Trophoblast cell (in vitro differentiated cells and primary cell): ENCODE results near the gene SPON1.

ENCODE experiments used
- DNase-seq, 2 donors: peaks; one replicate each; pipeline ENCODE4 v3.0.0-alpha.2; 2016
- H2AFZ ChIP-seq: 2 replicates; pipeline ENCODE4 v1.6.1; 2013; ENCODE audit warnings: low read length, moderate library complexity, mild to moderate bottlenecking; ENCODE audit not compliant: insufficient read depth, poor library complexity
- H2AK5ac ChIP-seq: 2 replicates; pipeline ENCODE4 v1.6.1; 2013; ENCODE audit warnings: mild to moderate bottlenecking, low read length
- H2BK120ac ChIP-seq: 2 replicates; pipeline ENCODE4 v1.6.1; 2013; ENCODE audit warnings: low read length, mild to moderate bottlenecking, moderate library complexity; ENCODE audit not compliant: insufficient read depth, poor library complexity
- H2BK12ac ChIP-seq: 2 replicates; pipeline ENCODE4 v1.6.1; 2013; ENCODE audit warnings: mild to moderate bottlenecking, low read length, moderate library complexity
- H2BK5ac ChIP-seq: 2 replicates; pipeline ENCODE4 v1.6.1; 2013; ENCODE audit warnings: low read length, low read depth, moderate library complexity, mild to moderate bottlenecking; ENCODE audit not compliant: poor library complexity
- H3K14ac ChIP-seq: 2 replicates; pipeline ENCODE4 v1.6.1; 2013; ENCODE audit warnings: mild to moderate bottlenecking, low read length
- H3K18ac ChIP-seq: 2 replicates; pipeline ENCODE4 v1.6.1; 2013; ENCODE audit warnings: mild to moderate bottlenecking, low read length
- H3K23ac ChIP-seq: 2 replicates; pipeline ENCODE4 v1.6.1; 2013; ENCODE audit warnings: low read length
- H3K27ac ChIP-seq: 2 replicates; pipeline ENCODE4 v1.5.1; 2013; ENCODE audit warnings: low read depth, mild to moderate bottlenecking, inconsistent platforms, low read length, moderate library complexity
- H3K27me3 ChIP-seq: 2 replicates; pipeline ENCODE4 v1.6.1; 2013; ENCODE audit warnings: inconsistent platforms, mild to moderate bottlenecking, low read length, moderate library complexity; ENCODE audit not compliant: insufficient read depth
- H3K36me3 ChIP-seq, 2 experiments: 1 replicate in 1 of 2; 2 replicates in 1 of 2; pipeline ENCODE4 v1.6.1; 2013; ENCODE audit warnings: low read length in 2 of 2, mild to moderate bottlenecking in 2 of 2, moderate library complexity in 1 of 2; ENCODE audit not compliant: insufficient read depth in 2 of 2, control insufficient read depth in 1 of 2
- H3K4ac ChIP-seq: 2 replicates; pipeline ENCODE4 v1.6.1; 2013; ENCODE audit warnings: low read depth, mild to moderate bottlenecking, low read length, moderate library complexity
- H3K4me1 ChIP-seq, 2 experiments: 1 replicate in 1 of 2; 2 replicates in 1 of 2; pipeline ENCODE4 v1.6.1; 2013; ENCODE audit warnings: low read length in 2 of 2, mild to moderate bottlenecking in 2 of 2, moderate library complexity in 1 of 2; ENCODE audit not compliant: insufficient read depth in 2 of 2, control insufficient read depth in 1 of 2
- H3K4me2 ChIP-seq: 2 replicates; pipeline ENCODE4 v1.6.1; 2013; ENCODE audit warnings: inconsistent platforms, mild to moderate bottlenecking, low read length, moderate library complexity
- H3K4me3 ChIP-seq: 2 replicates; pipeline ENCODE4 v1.5.1; 2013; ENCODE audit warnings: mild to moderate bottlenecking, low read depth, low read length, inconsistent platforms
- H3K79me1 ChIP-seq: one replicate; pipeline ENCODE4 v1.6.1; 2013; ENCODE audit warnings: low read length
- H3K79me2 ChIP-seq: 2 replicates; pipeline ENCODE4 v1.6.1; 2013; ENCODE audit warnings: low read length, mild to moderate bottlenecking; ENCODE audit not compliant: control insufficient read depth, insufficient read depth, poor library complexity
- H3K9ac ChIP-seq: 2 replicates; pipeline ENCODE4 v1.6.1; 2013; ENCODE audit warnings: mild to moderate bottlenecking, low read length
- H3K9me3 ChIP-seq: 2 replicates; pipeline ENCODE4 v1.6.1; 2013; ENCODE audit warnings: low read depth, mild to moderate bottlenecking, control low read depth, inconsistent platforms, low read length; ENCODE audit not compliant: insufficient read depth
- H4K12ac ChIP-seq: 2 replicates; pipeline ENCODE4 v1.6.1; 2013; ENCODE audit warnings: low read depth, mild to moderate bottlenecking, low read length, moderate library complexity
- H4K8ac ChIP-seq: 2 replicates; pipeline ENCODE4 v1.6.1; 2013; ENCODE audit warnings: low read depth, mild to moderate bottlenecking, low read length, moderate library complexity
- H4K91ac ChIP-seq: one replicate; pipeline ENCODE4 v1.6.1; 2013; ENCODE audit warnings: low read depth, mild to moderate bottlenecking, low read length, moderate library complexity
- WGBS: extraction: QIAGEN DNeasy Blood & Tissue Kit; methylation state at CpG from one replicate; pipeline ENCODE4 v1.1.7; 2013; ENCODE audit warnings: missing lambda C conversion rate; ENCODE audit not compliant: insufficient read length, insufficient coverage; ENCODE audit errors: extremely low coverage; 5-methylcytosine and 5-hydroxymethylcytosine counted together

SPON1 gene

DNA sequence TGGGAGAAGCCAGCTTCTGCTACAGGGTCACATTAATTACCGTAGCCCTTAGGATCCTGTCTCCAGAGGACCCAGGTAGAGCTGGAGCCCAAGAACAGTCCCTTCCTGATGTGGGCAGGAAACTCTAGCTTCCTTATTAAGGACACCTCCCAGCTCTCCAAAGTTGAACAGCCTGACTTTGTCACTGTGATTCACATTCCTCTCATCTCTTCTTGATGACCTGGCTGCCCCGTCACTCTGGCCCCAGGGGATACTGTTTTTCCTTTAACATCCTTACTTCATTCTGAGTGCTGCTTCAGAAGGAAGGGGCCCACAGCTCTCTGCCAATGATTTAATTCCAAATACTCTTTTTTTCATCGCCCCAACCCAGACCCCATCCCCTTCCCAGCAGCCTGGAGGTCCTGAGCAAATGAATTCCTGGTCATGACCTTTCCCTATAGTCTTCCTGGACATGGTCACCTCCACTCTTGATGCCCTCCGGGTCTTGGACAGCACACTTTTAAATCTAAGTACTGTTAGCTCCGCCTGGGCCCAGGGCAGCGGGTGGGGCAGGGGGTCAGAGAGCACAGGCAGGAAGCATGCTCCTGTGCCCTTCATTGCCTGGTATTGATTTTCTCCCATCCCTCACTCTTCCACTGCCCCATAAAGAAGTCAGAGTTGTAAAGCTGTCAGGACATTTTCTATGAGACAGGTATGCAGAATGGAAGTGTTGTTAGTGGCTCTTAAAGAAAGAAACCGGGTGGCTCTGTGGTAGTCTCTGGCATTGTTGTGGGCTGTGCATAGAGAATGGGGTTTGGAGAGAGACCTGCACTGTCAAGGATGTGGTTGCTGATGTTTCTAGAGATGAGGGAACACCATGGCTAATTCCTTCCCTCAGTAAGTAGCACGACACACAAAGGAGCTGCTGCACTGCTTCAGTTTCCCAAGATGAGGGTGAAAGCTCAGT is 22.3 kb upstream of the SPON1 start:
- no CpG with 5 or more reads among the region's 8 CpGs for WGBS
- Histone ChIP-seq H2AFZ (no peak overlapping the region), H3K36me3 (no peaks in the 10 kb centered on the region)

DNA sequence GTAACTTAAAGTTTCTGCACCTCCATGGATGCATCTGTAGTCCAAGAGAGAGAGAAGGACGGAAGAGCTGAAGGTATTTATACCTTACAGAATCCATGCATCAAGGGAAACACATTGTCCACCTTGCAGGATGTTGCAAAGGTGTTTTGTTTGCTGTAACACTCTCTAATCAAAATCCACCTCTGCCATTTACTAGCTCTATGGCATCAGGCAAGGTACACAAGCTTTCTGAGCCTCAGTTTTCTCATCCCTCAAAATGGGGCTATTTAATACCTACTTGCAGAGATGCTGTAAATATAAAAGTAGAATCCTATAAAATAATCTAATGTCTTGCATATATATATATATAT is 21.6 kb upstream of the SPON1 start:
- Histone ChIP-seq H2BK120ac (no peak overlapping the region), H3K9ac (no peak overlapping the region), H3K18ac (no peak overlapping the region), H2AK5ac (no peak overlapping the region), H3K4me3 (no peak overlapping the region), H4K8ac (no peak overlapping the region), H4K12ac (no peak overlapping the region), H3K4me2 (no peak overlapping the region), H3K79me1 (peaks cover 7% of the 10 kb centered on the region), H2BK12ac (peak overlapping the region; percentile 5), H3K4me1 (peaks cover 7 to 11% of the 10 kb centered on the region in 2 experiments), H4K91ac (no peak overlapping the region), H2AFZ (no peak overlapping the region), H3K4ac (no peak overlapping the region), H3K23ac (no peak overlapping the region), H3K27ac (no peak overlapping the region), H2BK5ac (no peak overlapping the region), H3K36me3 (no peaks in the 10 kb centered on the region), H3K14ac (no peak overlapping the region), H3K79me2 (no peaks in the 10 kb centered on the region), H3K27me3 (no peaks in the 10 kb centered on the region), H3K9me3 (peaks cover 1% of the 10 kb centered on the region)
- WGBS = no CpG with 5 or more reads among the region's 1 CpG
- DNase-seq = no peak

More for the DNA sequence above, 22.3 kb upstream of the SPON1 start:
- H3K14ac ChIP-seq = no peak overlapping the region
- H4K8ac ChIP-seq = peak overlapping the region; percentile 4
- peaks cover 7% of the 10 kb centered on the region for H3K79me1 ChIP-seq
- no peak overlapping the region for H2AK5ac ChIP-seq
- no peak overlapping the region for H2BK5ac ChIP-seq
- H4K12ac ChIP-seq = no peak overlapping the region
- no peaks in the 10 kb centered on the region for H3K79me2 ChIP-seq
- H3K4me1 ChIP-seq = peaks cover 7 to 11% of the 10 kb centered on the region in 2 experiments
- H3K18ac ChIP-seq = no peak overlapping the region
- no peak overlapping the region for H3K23ac ChIP-seq
- H3K4me2 ChIP-seq = peak overlapping the region; percentile 18
- peak; percentile 91 to 94 for DNase-seq
- peak overlapping the region; percentile 23 for H2BK12ac ChIP-seq
- peak overlapping the region; percentile 24 for H2BK120ac ChIP-seq
- no peak overlapping the region for H3K4ac ChIP-seq
- H3K4me3 ChIP-seq = no peak overlapping the region
- H3K9ac ChIP-seq = no peak overlapping the region
- no peak overlapping the region for H4K91ac ChIP-seq
- peaks cover 1% of the 10 kb centered on the region for H3K9me3 ChIP-seq
- no peaks in the 10 kb centered on the region for H3K27me3 ChIP-seq
- peak overlapping the region; percentile 29 for H3K27ac ChIP-seq

DNA sequence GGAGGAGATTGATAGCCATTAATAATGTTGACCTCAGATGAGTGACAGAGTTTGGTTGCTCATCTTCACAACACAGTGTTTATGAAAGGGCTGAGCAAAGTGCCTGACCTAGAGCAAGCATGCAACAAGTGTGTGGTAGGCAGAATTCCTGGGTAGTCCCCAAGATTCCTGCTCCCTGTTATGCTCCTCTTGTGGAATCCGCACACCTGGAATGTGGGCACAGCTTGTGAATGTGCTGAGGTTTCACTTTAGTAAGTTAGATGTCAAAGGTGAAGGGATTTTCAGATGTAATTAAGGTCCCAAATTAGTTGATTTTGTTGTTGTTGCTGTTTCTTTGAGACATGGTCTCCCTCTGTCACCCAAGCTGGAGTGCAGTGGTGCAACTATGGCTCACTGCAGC is 20.7 kb upstream of the SPON1 start:
- WGBS = no CpG with 5 or more reads among the region's 1 CpG
- Histone ChIP-seq H2AFZ (no peak overlapping the region), H3K18ac (no peak overlapping the region)

DNA sequence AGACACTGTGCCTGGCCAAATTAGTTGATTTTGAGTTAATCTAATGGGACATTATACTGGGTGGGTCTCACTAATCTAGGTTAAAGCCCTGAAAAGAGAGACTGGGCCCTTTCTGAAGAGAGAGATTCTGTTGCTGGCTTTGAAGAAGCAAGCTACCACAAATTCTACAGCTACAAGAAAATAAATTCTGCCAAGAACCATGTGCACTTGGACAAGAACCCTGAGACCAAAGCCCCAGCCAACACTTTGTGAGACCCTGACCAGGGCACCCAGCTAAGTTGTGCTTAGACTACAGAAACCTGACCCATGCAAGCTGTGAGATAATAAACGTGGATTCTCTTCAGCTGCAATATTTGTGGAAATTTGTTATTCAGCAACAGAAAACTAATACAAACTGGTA is 20.1 kb upstream of the SPON1 start:
- no peak overlapping the region for H4K12ac ChIP-seq
- H4K91ac ChIP-seq = no peak overlapping the region
- no peaks in the 10 kb centered on the region for H3K36me3 ChIP-seq
- H3K27ac ChIP-seq = no peak overlapping the region
- H4K8ac ChIP-seq = no peak overlapping the region
- peaks cover 7 to 11% of the 10 kb centered on the region in 2 experiments for H3K4me1 ChIP-seq
- H3K9ac ChIP-seq = no peak overlapping the region
- no peak overlapping the region for H2BK5ac ChIP-seq
- H3K14ac ChIP-seq = no peak overlapping the region
- H2BK12ac ChIP-seq = no peak overlapping the region
- no peak overlapping the region for H3K4ac ChIP-seq
- no peak overlapping the region for H3K4me2 ChIP-seq
- peak overlapping the region; percentile 27 for H2BK120ac ChIP-seq
- H3K79me1 ChIP-seq = peaks cover 7% of the 10 kb centered on the region
- no peak for DNase-seq
- H2AK5ac ChIP-seq = no peak overlapping the region
- no peak overlapping the region for H3K4me3 ChIP-seq
- H3K79me2 ChIP-seq = no peaks in the 10 kb centered on the region
- H3K27me3 ChIP-seq = no peaks in the 10 kb centered on the region
- no peak overlapping the region for H3K23ac ChIP-seq
- H2AFZ ChIP-seq = no peak overlapping the region
- no peak overlapping the region for H3K18ac ChIP-seq
- WGBS = no CpG with 5 or more reads among the region's 1 CpG
- peaks cover 1% of the 10 kb centered on the region for H3K9me3 ChIP-seq

More for the DNA sequence above, 20.7 kb upstream of the SPON1 start:
- no peak overlapping the region for H4K8ac ChIP-seq
- H3K27me3 ChIP-seq = no peaks in the 10 kb centered on the region
- H3K4me3 ChIP-seq = no peak overlapping the region
- no peaks in the 10 kb centered on the region for H3K79me2 ChIP-seq
- no peak overlapping the region for H2BK5ac ChIP-seq
- no peak overlapping the region for H3K23ac ChIP-seq
- H2BK120ac ChIP-seq = peak overlapping the region; percentile 46
- peaks cover 7% of the 10 kb centered on the region for H3K79me1 ChIP-seq
- H3K4me1 ChIP-seq = peaks cover 7 to 11% of the 10 kb centered on the region in 2 experiments
- H3K14ac ChIP-seq = peak overlapping the region; percentile 19
- no peak for DNase-seq
- no peak overlapping the region for H4K12ac ChIP-seq
- H4K91ac ChIP-seq = no peak overlapping the region
- no peak overlapping the region for H3K27ac ChIP-seq
- no peak overlapping the region for H3K4ac ChIP-seq
- H3K4me2 ChIP-seq = no peak overlapping the region
- H2BK12ac ChIP-seq = peak overlapping the region; percentile 58
- H3K36me3 ChIP-seq = no peaks in the 10 kb centered on the region
- H3K9ac ChIP-seq = no peak overlapping the region
- peak overlapping the region; percentile 92 for H2AK5ac ChIP-seq
- peaks cover 1% of the 10 kb centered on the region for H3K9me3 ChIP-seq
